Limb (tissue), 2 donors: ENCODE measurements around the gene POLE.

Experiments
- DNase-seq, 2 donors: peaks; one replicate each; pipeline ENCODE4 v3.0.0-alpha.2; 2016; ENCODE audit errors: extremely low spot score in 2 of 2

The POLE gene

DNA sequence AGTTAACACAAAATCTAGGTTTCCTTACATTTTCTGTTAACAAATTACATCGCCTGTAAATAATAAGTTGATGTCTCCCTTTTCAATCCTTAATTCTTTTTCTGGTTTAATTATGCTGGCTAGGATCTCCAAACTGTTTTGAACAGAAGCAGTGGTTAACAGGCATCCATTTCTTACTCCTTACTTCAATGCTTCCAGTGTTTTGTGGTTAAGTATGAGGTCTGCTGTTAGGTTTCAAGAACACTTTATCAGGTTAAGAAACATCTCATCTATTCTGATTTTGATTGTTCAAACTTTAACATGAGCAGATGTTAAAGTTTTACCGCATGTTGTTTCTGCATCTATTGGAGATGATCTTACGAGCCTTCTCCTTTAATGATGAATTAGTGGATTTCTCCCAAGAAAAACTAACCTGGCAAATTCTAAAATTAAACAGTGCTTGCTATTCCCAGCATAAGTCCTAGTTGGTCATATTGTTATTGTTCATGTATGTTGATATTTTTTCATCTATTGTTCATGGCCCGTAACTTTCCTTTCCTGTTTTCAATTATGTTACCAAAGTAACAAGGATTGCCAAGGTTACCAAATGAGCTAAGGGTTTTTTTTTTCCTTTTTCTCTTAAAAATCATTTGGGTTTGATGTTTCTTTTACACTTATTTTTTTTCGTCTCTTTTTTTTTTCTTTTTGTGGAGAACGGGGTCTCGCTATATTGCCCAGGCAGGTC is 33.4 kb downstream of the POLE start:
- no peak for DNase-seq

GRCh38 chr12:132651444-132652100 is 35.6 kb downstream of the POLE start:
- DNase-seq, result no peak

GRCh38 chr12:132649226-132649945 is 37.8 kb downstream of the POLE start:
- no peak for DNase-seq

DNA sequence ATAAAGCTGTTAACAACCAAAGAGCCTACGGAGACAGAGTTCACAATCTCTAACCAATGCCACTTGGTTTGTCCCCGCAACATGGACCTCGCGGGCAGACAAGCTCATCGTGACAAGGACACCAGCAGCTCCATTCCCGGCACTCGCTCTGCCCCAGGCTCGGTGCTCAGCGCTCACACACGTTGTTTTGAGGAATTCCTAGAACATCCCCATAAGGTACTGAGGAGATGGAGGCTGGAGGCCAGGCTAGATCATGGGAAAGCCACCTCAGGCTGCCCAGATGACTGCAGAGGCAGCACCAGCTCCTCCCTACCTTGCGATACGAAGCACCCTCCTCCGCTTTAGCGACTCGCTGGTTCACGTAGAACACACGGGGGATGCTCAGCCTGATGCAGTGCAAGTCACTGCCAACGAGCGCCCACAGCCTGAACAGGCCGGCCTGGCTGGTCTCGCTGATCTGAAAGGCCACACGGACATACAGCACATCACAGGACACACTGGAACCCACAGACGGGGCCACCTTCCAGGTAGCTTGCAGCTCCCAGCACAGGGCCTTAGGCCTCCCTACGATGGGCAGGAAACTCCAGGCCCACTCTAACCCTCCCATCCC is 38.4 kb downstream of the POLE start:
- DNase-seq, result no peak

DNA sequence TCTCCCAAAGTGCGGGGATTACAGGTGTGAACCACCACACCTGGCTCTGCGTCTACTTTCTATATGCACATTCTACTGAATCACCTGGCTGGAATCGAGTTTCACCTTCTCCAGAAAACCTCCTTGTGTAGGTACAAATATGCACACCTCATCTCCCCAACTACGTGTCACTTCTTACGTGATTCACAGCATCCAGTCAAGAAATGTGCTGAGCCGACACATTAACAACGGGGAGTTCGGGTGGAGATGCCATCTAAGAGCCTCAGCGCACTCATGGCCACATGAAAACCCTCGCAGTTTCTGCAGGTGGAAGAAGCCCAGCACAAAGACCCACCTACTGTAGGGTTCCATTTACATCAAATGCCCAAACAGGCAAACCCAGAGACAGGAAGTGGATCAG is 39.3 kb downstream of the POLE start:
- no peak for DNase-seq

- no peak for DNase-seq
Measured at GRCh38 chr12:132646850-132647249, 40.3 kb downstream of the POLE start.

DNA sequence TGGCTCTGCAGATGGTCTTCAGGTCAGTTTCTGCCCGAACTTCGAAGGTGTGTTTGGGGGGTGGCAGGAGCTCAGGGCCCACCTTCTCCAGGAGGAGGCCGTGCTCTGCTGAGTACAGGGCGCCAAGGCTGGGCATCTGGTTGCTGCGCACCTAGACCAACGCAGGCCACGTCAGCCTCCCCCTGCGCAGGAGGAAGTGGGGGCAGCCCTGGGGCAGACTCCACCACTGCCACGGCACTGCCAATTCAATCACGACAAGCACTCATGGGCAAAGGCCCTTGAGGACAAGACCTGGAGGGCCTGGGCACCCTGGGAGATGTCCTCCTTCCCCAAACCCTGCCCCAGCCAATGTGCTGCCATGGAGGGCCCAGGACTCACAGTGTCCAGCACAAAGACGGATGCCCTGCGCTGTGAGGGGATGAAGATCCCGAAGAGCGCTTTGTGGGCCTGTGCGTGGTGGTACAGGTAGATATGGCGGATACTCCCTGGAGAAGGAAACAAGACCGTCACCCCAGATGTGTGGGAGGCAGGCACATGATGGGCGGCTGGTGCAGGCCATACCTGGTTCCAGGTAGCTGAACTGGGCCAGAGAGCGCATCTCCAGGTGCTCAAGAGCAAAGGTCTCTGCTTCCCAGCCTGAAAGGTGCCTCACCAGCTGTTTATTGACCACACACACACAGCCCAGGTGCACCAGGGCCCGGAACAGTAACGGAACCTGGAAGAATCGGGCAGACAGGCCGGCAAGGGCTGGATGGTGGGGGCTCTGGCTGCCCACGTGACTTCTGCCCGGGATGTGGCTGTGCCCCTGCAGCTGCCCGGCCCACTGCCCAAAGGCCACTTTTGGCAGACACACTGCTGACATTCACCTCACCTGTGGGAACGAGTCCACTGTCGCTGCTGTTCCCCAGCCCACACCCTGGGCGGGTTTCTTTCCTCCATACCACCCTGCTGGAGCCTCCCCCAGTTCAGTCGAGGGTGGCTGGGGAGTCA is 44.0 kb downstream of the POLE start:
- DNase-seq, result no peak

DNA sequence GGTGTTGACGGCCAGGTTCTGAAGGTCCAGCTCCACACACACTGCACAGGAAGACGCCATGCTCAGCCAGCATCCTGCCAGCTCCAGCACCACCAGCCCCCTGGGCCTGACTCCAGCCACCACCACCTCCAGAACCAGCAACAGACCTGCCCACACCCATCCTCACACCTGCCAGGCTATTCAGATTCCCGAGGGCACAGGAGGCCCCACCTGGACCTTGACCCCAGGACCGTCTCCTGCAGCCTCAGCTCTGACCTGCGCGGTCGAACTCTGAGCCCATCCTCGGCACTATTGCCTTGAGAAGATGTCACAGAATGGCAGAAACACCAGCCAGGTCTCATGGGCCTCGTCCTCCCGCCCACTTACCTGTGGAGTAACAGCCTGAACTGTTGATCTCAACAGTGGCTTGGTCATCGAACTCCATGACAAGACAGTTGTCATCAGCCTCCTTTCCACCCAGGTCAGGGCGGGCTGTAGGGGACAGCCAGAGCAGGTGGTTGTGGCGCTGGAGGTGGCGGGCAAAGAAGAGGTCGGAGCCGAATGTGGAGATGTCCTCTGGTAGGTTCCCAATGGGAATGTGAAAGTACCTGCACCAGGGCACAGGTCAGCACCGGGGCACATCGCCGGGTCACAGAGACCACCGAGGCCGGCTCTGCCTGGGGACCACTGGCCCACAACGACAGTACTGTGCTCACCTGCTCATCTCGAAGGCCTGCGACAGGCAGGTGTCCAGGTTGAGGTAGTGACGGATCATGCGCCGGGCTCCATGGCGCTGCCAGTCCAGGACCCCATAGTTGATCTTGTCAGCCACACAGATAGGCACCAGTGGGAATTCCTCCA is 45.1 kb downstream of the POLE start:
- DNase-seq, result no peak

GRCh38 chr12:132640936-132641335 is 46.2 kb downstream of the POLE start:
- DNase-seq, result no peak

GRCh38 chr12:132639956-132640520 is 47.1 kb downstream of the POLE start:
- DNase-seq, result no peak

DNA sequence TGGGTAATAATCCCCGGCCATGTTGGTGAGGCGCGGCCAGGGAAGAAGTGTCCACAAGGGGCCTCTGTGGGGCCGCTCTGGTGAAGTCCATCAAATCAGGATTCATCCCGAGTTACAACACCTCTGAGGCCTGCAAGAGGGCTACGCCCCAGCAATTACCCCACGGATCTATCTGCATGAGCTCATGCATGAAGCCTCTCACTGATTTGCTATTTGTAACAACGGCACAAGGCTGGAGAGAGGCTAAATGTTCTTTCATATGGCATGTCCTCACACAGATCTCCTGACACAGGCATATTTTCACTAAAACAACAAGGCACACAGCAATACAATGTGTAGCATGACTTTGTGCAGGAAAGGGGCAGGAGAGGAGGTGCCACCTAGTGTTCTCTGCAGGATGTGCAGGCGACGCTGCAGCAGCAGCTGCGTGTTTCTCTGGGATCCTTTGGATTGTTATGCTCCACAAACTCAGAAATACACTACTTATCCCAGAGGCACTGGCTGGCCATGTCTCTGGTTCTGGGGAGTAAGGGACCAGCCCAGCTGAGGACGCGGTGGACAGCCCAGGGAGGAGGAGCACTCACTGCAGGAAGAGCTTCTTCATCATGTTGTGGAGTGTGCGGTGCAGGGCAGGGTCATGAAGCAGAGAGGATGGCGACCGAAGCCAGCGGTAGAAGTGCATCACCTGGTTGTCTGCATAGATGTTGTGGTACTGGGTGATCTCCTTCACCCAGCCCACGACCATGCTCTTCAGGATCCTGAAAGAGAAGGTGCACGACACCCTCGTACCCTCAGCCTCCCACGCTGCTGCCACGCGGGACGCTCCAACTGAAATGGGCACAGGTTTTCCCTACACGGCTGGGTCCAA is 48.4 kb downstream of the POLE start:
- DNase-seq, result no peak

DNA sequence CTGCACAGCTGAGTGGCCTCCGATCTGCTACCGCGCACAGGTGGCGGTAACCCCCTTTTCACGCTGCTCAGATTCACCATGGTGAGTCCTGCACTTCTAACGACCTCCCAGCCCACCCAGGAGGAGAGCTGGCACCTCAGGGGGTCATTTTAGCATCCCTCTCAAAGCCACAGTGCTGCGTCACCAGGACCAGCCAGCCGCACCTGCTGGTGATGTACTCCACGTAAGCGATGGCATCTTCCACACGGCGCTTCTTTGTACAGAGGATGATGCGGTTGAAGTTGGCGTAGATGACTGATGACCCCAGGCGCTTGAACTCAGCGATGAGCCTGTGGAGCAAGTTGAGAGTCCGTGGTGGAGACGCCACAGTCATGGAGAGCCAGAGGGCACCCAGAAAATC is 49.3 kb downstream of the POLE start:
- no peak for DNase-seq

DNA sequence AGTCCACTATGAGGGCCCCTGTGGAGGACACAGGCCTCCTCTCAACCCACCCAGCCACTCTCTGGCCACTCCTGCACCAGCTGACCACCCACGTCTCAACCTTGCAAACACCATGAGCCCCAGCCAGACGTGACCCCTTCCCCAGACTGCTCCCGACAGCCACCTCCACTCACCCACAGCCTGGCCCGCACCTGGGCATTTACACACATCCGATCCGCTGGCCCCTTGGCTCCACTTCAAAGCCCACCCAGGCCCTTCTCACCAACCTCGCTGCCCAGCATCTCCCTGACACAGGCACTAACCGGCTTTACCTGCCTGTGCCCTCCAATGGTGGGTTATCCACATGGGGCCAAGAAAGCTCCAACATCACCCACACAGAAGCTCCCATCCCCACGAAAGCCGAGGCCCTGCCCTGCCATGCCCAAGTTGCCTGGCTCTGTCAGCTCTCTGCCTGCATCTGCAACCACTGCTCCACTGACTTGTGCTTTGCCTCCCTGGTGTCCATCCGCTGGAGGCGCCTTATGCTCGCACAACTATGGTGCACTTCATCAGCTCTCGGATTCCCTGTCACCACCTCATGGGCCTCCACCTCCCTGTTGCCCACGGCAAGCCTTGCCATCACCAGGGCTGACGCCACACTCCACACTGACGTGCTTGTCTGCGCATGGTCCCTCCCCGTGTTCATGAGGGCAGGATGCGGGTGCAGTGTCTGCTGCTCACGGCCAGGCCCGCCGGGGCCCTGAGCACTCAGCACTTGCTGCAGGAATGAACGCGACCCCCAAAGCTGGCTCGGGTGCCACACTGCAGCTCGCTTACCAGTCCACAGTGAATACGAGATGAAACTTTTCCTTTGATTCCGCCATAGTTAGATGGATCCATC is 51.8 kb downstream of the POLE start:
- no peak for DNase-seq

GRCh38 chr12:132634411-132634990 is 52.6 kb downstream of the POLE start:
- no peak for DNase-seq

GRCh38 chr12:132633901-132634300 is 53.2 kb downstream of the POLE start:
- DNase-seq, result no peak

DNA sequence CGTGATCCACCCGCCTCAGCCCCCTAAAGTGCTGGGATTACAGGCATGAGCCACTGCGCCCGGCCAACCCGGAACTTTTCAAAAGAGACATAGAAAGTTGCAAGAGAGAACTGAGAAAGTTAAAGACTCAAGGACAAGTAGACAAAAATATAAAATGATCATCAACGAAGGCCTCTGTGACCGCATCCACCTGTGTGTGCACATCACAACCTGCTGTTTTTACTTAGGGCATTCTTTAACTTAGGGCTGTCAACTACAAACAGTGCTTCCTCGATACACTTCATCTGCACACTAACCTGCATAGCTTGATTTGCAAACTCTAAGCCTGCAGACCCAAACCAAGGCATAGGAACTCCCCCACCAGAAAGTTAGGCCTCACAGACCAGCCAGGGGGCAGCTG is 53.7 kb downstream of the POLE start:
- DNase-seq, result no peak

DNA sequence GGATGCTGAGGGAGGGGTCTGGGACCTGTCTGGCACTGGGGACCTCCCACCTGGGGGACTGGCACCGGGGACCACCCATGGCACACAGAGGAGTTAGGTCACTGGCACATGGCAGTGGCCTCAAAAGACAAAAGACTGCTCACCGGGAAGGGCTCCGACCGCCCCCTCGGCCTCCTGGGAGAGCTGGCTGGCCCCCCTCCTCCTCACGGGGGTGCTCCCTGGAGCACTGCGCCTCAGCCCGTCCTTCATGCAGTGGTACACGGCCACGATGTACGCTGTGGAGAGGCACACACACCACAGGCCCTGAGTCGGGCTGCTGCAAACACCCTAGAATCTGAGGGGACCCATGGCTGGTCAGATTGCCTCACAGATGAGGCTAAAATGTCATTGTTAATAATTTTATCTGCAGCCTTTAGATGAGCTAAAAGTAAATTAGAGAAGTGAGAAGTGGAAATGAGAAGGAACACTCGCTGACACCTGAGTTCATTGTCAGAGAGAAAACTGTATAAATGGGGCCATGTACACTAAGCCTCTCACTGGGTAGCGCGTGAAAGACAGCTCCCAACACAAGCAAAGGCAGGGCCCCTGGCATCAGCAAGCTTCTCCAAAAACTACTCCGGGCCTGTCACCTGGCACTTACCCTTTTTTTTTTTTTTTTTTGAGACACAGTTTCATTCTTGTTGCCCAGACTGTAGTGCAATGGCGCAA is 54.5 kb downstream of the POLE start:
- no peak for DNase-seq
